ENCODE measurements around the gene IRF3. TPM values are rescaled to one million over a fixed set of nuclear protein-coding genes. Genes with fewer than 3 reads are reported as not detected.

IRF3 gene
- total and polyA plus RNA-seq, 10 of the 15 experiments (the other 5 are each of a cell fraction or from before 2014, with no cell fraction given): 5.5 to 110 (median 63.4) TPM

GRCh38 chr19:49677901-49678674 is 12.4 kb upstream of the IRF3 start (continued):
- TF ChIP-seq IRF5 (IDR thresholded peaks at IDR 0.05; ENCODE audit: borderline replicate concordance): no peak
- TF ChIP-seq KLF5 (IDR thresholded peaks at IDR 0.05; ENCODE audit: partially characterized antibody): no peak
- TF ChIP-seq CBFB (IDR thresholded peaks at IDR 0.05; ENCODE audit: low read depth): no peak
- TF ChIP-seq CHD1 (IDR thresholded peaks at IDR 0.05; ENCODE audit: low read depth, low read length): no peak
- TF ChIP-seq MEF2B (IDR thresholded peaks at IDR 0.05; ENCODE audit: partially characterized antibody, poor library complexity, severe bottlenecking): no peak
- peak; percentile 77 for TF ChIP-seq RELB (IDR thresholded peaks at IDR 0.05; ENCODE audit: low read depth)
- TF ChIP-seq CHD2 (IDR thresholded peaks at IDR 0.05; ENCODE audit: borderline replicate concordance, low read depth, low read length): peak; percentile 65; the same call in 1 of the 2 replicates
- no peak for TF ChIP-seq ZBTB33 (IDR thresholded peaks at IDR 0.05)
- 0 out of 2 replicates have a peak, but pooled peaks have one; percentile 17 for TF ChIP-seq ATF7 (IDR thresholded peaks at IDR 0.05; ENCODE audit: low read depth)
- TF ChIP-seq SP1 (IDR thresholded peaks at IDR 0.05; ENCODE audit: low read depth, low read length): no peak
- no peak for TF ChIP-seq EP300 (IDR thresholded peaks at IDR 0.05; ENCODE audit: borderline replicate concordance in 1 of 2, control insufficient read depth in 1 of 2, low read depth in 2 of 2, low read length in 2 of 2)
- TF ChIP-seq SPI1 (IDR thresholded peaks at IDR 0.05; ENCODE audit: borderline replicate concordance, insufficient read depth, low read depth, low read length): no peak
- no peak for TF ChIP-seq RFX5 (IDR thresholded peaks at IDR 0.05; ENCODE audit: low read depth, low read length)
- no peak for TF ChIP-seq ZBTB4 (CRISPR knock-in tag; IDR thresholded peaks at IDR 0.05)
- peak; percentile 75; the same call in 1 of the 2 replicates for TF ChIP-seq POLR2AphosphoS5 (IDR thresholded peaks at IDR 0.05; ENCODE audit: low read length)
- TF ChIP-seq, protein P1, sequence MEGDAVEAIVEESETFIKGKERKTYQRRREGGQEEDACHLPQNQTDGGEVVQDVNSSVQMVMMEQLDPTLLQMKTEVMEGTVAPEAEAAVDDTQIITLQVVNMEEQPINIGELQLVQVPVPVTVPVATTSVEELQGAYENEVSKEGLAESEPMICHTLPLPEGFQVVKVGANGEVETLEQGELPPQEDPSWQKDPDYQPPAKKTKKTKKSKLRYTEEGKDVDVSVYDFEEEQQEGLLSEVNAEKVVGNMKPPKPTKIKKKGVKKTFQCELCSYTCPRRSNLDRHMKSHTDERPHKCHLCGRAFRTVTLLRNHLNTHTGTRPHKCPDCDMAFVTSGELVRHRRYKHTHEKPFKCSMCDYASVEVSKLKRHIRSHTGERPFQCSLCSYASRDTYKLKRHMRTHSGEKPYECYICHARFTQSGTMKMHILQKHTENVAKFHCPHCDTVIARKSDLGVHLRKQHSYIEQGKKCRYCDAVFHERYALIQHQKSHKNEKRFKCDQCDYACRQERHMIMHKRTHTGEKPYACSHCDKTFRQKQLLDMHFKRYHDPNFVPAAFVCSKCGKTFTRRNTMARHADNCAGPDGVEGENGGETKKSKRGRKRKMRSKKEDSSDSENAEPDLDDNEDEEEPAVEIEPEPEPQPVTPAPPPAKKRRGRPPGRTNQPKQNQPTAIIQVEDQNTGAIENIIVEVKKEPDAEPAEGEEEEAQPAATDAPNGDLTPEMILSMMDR (IDR thresholded peaks at IDR 0.05 in 2 of 3, conservative IDR thresholded peaks at IDR 0.05 in 1 of 3; ENCODE audit: control insufficient read depth in 2 of 3, extremely low read depth in 1 of 3, insufficient read depth in 1 of 3, low read depth in 3 of 3, low read length in 3 of 3): peak; percentile 64 to 81 (median 73)
- peak; percentile 73; the same call in 1 of the 2 replicates for TF ChIP-seq FOXM1 (IDR thresholded peaks at IDR 0.05; ENCODE audit: low read depth, low read length)
- TF ChIP-seq YY1 (IDR thresholded peaks at IDR 0.05; ENCODE audit: low read depth, low read length): peak; percentile 7; the same call in 1 of the 2 replicates
- peak; percentile 69 for TF ChIP-seq RUNX3 (IDR thresholded peaks at IDR 0.05; ENCODE audit: low read length)
